A549 (cell line): ENCODE data around the gene B3GALNT2. TPM values are rescaled to one million over a fixed set of nuclear protein-coding genes. Genes with fewer than 3 reads are reported as not detected.

Experiments
- ATAC-seq, 2 experiments: fragments of 200-7000 bp in 1 of 2; fragments of >200 bp in 1 of 2; cut with Nextera tagmentation in 1 of 2; cut with Tn5 transposase in 1 of 2; 3 replicates each; pipeline versions ENCODE4 v1.8.0 to v1.9.1; 2018 to 2020; ENCODE audit warnings: mild to moderate bottlenecking in 1 of 2, moderate library complexity in 1 of 2
- CTCF ChIA-PET: fragments of 300-600 bp; sonication (Branson Sonifier 250); formaldehyde crosslinking; extraction: SDS; loops from one replicate; lab custom pipeline; 2021; ENCODE audit warnings: antibody characterized with exemption, inconsistent platforms; lab: Yijun Ruan, JAX
- POLR2A ChIA-PET: fragments of 350-600 bp; formaldehyde crosslinking; extraction: SDS; loops from one replicate; lab custom pipeline; 2021; ENCODE audit warnings: antibody characterized with exemption, inconsistent platforms; lab: Yijun Ruan, JAX
- DNase-seq, 2 experiments: peaks; one replicate each; pipeline versions ENCODE4 v3.0.0 to v3.0.0-alpha.2; 2011 to 2016; ENCODE audit warnings: low read depth in 1 of 2, low spot score in 1 of 2
- FAIRE-seq: peaks from 2 replicates; lab custom pipeline; 2011; peaks lifted over from hg19 to GRCh38; lab: Jason Lieb, UNC
- H3K27ac ChIP-seq, 2 experiments: fragments of >200 bp; sonication (Bioruptor Twin); formaldehyde crosslinking; 3 replicates each; pipeline ENCODE4 v1.5.1; 2016 to 2017
- H3K4me1 ChIP-seq: fragments of >200 bp; sonication (Bioruptor Twin); formaldehyde crosslinking; 3 replicates; pipeline ENCODE4 v1.6.1; 2016
- H3K4me2 ChIP-seq: fragments of >200 bp; sonication (Bioruptor Twin); formaldehyde crosslinking; 3 replicates; pipeline ENCODE4 v1.6.1; 2016
- H3K4me3 ChIP-seq: fragments of >200 bp; sonication (Bioruptor Twin); formaldehyde crosslinking; 3 replicates; pipeline ENCODE4 v1.5.1; 2016
- H3K9me3 ChIP-seq: fragments of >200 bp; sonication (Bioruptor Twin); formaldehyde crosslinking; 3 replicates; pipeline ENCODE4 v1.6.1; 2016
- CBX2 ChIP-seq: fragments of 200-600 bp; sonication (generic); IDR thresholded peaks from 2 replicates; pipeline ENCODE4 v1.6.1; 2016; ENCODE audit warnings: low read depth, mild to moderate bottlenecking, borderline replicate concordance
- CEBPB ChIP-seq, 2 experiments: fragments of >200 bp in 1 of 2; sonication (Bioruptor Twin) in 1 of 2; formaldehyde crosslinking in 1 of 2; IDR thresholded peaks; 2 replicates each; pipeline ENCODE4 v1.6.1; 2012 to 2016
- EHMT2 ChIP-seq: fragments of 200-600 bp; sonication (generic); IDR thresholded peaks from 2 replicates; pipeline ENCODE4 v1.6.1; 2016; ENCODE audit warnings: antibody characterized with exemption, low read depth, mild to moderate bottlenecking, moderate library complexity
- EP300 ChIP-seq, 2 experiments: fragments of >200 bp; sonication (Bioruptor Twin); formaldehyde crosslinking; IDR thresholded peaks; 2 replicates in 1 of 2; 3 replicates in 1 of 2; pipeline ENCODE4 v1.6.1; 2016 to 2017
- ESRRA ChIP-seq: fragments of 150-350 bp; IDR thresholded peaks from 2 replicates; pipeline ENCODE4 v1.6.1; 2014; ENCODE audit warnings: mild to moderate bottlenecking, low read length, borderline replicate concordance
- FOSB ChIP-seq: fragments of 250-450 bp; sonication (Bioruptor Pico); IDR thresholded peaks from 2 replicates; pipeline ENCODE4 v1.5.0; 2020; ENCODE audit warnings: mild to moderate bottlenecking, moderate library complexity
- FOSL2 ChIP-seq, 2 experiments: fragments of 450-650 bp in 1 of 2; fragments of >200 bp in 1 of 2; sonication (Bioruptor Twin) in 1 of 2; formaldehyde crosslinking; IDR thresholded peaks; 2 replicates each; pipeline versions ENCODE4 v1.5.0 to v1.6.1; 2016 to 2020; ENCODE audit warnings: mild to moderate bottlenecking in 1 of 2, moderate library complexity in 1 of 2
- GATA3 ChIP-seq: IDR thresholded peaks from 2 replicates; pipeline ENCODE4 v1.6.1; 2012; ENCODE audit warnings: borderline replicate concordance
- KDM5A ChIP-seq: fragments of 200-600 bp; sonication (generic); IDR thresholded peaks from 2 replicates; pipeline ENCODE4 v1.6.1; 2016; ENCODE audit warnings: antibody characterized with exemption, mild to moderate bottlenecking
- NFE2L2 ChIP-seq: fragments of 150-350 bp; conservative IDR thresholded peaks from 2 replicates; pipeline ENCODE4 v1.6.1; 2014; ENCODE audit warnings: low read length
- PHF8 ChIP-seq: fragments of 200-600 bp; sonication (generic); IDR thresholded peaks from 2 replicates; pipeline ENCODE4 v1.6.1; 2016; ENCODE audit warnings: low read depth, mild to moderate bottlenecking, antibody characterized with exemption, moderate library complexity, borderline replicate concordance
- RAD21 ChIP-seq, 2 experiments: fragments of >200 bp in 1 of 2; sonication (Bioruptor Twin) in 1 of 2; formaldehyde crosslinking in 1 of 2; IDR thresholded peaks in 1 of 2; conservative IDR thresholded peaks in 1 of 2; 2 replicates in 1 of 2; 3 replicates in 1 of 2; pipeline ENCODE4 v1.6.1; 2012 to 2018; ENCODE audit warnings: inconsistent platforms in 1 of 2
- RARB ChIP-seq: fragments of 250-450 bp; sonication (Bioruptor Pico); IDR thresholded peaks from 2 replicates; pipeline ENCODE4 v1.8.0; 2021; ENCODE audit warnings: mild to moderate bottlenecking, moderate library complexity
- SMC3 ChIP-seq: fragments of >200 bp; sonication (Bioruptor Twin); formaldehyde crosslinking; IDR thresholded peaks from 3 replicates; pipeline ENCODE4 v1.6.1; 2018; ENCODE audit warnings: inconsistent platforms
- SREBF2 ChIP-seq: fragments of 450-650 bp; IDR thresholded peaks from 2 replicates; pipeline ENCODE4 v1.6.1; 2014; ENCODE audit warnings: mild to moderate bottlenecking, moderate library complexity
- TP53 ChIP-seq: fragments of 250-450 bp; sonication (Bioruptor Pico); IDR thresholded peaks from 2 replicates; pipeline ENCODE4 v1.5.0; 2021; ENCODE audit warnings: mild to moderate bottlenecking, moderate library complexity
- ZC3H11A ChIP-seq: fragments of 450-650 bp; IDR thresholded peaks from 2 replicates; pipeline ENCODE4 v1.6.1; 2014; ENCODE audit warnings: antibody characterized with exemption, mild to moderate bottlenecking
- WGBS: methylation state at CpG from one replicate; pipeline ENCODE4 v1.1.6; 2017; ENCODE audit errors: missing lambda C conversion rate; 5-methylcytosine and 5-hydroxymethylcytosine counted together
- polyA plus RNA-seq, 4 experiments: library from polyadenylated mRNA; depleted of rRNA in 3 of 4; stranded (reverse); fragments of >200 nt; fragmentation: RNase III in 1 of 4; extraction: RNeasy Plus Mini Kit Qiagen cat#74134 plus additional on column Dnase treatment in 1 of 4; gene quantifications; 2 replicates in 3 of 4; 3 replicates in 1 of 4; pipeline ENCODE4 v1.2.3, GENCODE V29; 2011 to 2017
- TF ChIP-seq, protein P1 (sequence below): fragments of >200 bp; sonication (Bioruptor Twin); formaldehyde crosslinking; IDR thresholded peaks from 3 replicates; pipeline ENCODE4 v1.6.1; 2016
- TF ChIP-seq, protein P2 (sequence below): IDR thresholded peaks from 2 replicates; pipeline ENCODE4 v1.6.1; 2012
- TF ChIP-seq, protein P3 (sequence below): fragments of 250-450 bp; sonication (Bioruptor Pico); IDR thresholded peaks from 2 replicates; pipeline ENCODE4 v1.5.0; 2020; ENCODE audit warnings: low read depth, mild to moderate bottlenecking, moderate library complexity
- TF ChIP-seq, protein P4 (sequence below): fragments of 450-650 bp; IDR thresholded peaks from 2 replicates; pipeline ENCODE4 v1.6.1; 2014; ENCODE audit warnings: antibody characterized with exemption
- TF ChIP-seq, protein P5 (sequence below): fragments of >200 bp; sonication (Bioruptor Twin); formaldehyde crosslinking; IDR thresholded peaks from 3 replicates; pipeline ENCODE4 v1.5.1; 2016
- TF ChIP-seq, protein P6 (sequence below): fragments of >200 bp; sonication (Bioruptor Twin); formaldehyde crosslinking; IDR thresholded peaks from 2 replicates; pipeline ENCODE4 v1.6.1; 2016

The B3GALNT2 gene
- polyA plus RNA-seq, 2 of the 4 experiments (the other 2 are of a cell fraction) = 17.3 to 39.6 TPM

DNA sequence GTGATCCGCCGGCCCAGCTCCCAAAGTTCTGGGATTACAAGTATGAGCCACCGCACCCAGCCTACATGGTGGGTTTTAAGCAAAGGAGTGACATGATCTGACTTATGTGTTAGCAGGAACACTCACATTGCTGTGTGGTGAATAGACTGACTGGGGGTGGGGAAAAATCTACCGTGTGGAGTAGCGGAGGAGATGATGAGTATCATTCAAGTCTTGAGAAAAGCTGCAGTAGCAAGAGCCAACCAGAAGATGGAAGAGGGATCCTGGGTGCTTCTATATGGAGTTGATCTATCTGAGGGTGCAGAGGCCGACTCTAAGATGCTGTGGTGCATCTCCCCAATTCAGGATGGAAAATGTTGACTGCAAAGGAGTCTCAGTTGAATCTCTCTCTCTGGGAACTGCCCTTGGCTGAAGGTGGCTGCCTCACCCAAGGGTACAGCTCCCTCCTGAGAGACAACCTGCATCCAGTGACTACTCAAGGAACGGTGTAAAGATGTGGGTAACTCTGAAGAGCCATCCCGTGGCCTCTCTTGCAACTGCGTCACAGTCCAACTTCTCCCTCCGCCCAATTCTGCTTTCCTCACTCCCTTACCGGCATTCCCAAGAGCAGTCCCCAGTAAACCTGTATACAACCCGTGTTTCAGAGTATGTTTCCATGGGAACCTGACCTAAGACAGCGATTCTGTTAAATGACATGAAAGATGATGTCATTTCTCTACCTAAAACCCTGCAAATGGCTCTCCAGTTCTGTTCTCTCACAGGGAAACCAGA lies 7.4 kb upstream of the B3GALNT2 start:
- DNase-seq (peak in 1 of 2 experiments; percentile 47), ATAC-seq (peak; percentile 81 to 87), FAIRE-seq (no peak)
- no peak for TF ChIP-seq CEBPB (IDR thresholded peaks at IDR 0.05)
- TF ChIP-seq, protein P1, sequence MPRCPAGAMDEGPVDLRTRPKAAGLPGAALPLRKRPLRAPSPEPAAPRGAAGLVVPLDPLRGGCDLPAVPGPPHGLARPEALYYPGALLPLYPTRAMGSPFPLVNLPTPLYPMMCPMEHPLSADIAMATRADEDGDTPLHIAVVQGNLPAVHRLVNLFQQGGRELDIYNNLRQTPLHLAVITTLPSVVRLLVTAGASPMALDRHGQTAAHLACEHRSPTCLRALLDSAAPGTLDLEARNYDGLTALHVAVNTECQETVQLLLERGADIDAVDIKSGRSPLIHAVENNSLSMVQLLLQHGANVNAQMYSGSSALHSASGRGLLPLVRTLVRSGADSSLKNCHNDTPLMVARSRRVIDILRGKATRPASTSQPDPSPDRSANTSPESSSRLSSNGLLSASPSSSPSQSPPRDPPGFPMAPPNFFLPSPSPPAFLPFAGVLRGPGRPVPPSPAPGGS = no peak
- TF ChIP-seq SREBF2 = no peak
- TF ChIP-seq TP53 (CRISPR knock-in tag) = no peak
- no peak for TF ChIP-seq GATA3
- TF ChIP-seq RARB (CRISPR knock-in tag) = no peak
- no peak for TF ChIP-seq EHMT2
- TF ChIP-seq SMC3 = no peak
- TF ChIP-seq, protein P2, sequence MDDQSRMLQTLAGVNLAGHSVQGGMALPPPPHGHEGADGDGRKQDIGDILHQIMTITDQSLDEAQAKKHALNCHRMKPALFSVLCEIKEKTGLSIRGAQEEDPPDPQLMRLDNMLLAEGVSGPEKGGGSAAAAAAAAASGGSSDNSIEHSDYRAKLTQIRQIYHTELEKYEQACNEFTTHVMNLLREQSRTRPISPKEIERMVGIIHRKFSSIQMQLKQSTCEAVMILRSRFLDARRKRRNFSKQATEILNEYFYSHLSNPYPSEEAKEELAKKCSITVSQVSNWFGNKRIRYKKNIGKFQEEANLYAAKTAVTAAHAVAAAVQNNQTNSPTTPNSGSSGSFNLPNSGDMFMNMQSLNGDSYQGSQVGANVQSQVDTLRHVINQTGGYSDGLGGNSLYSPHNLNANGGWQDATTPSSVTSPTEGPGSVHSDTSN = no peak
- no peak for TF ChIP-seq ESRRA
- no peak for TF ChIP-seq NFE2L2
- no peak; a peak in 1 of 5 replicates for TF ChIP-seq RAD21 (conservative IDR thresholded peaks at IDR 0.05 in 1 of 2, IDR thresholded peaks at IDR 0.05 in 1 of 2)
- no peak for TF ChIP-seq KDM5A
- no peak for TF ChIP-seq FOSB (CRISPR knock-in tag)
- TF ChIP-seq FOSL2 (IDR thresholded peaks at IDR 0.05) = no peak
- TF ChIP-seq FOSL2 (CRISPR knock-in tag; IDR thresholded peaks at IDR 0.05) = no peak
- TF ChIP-seq, protein P3, sequence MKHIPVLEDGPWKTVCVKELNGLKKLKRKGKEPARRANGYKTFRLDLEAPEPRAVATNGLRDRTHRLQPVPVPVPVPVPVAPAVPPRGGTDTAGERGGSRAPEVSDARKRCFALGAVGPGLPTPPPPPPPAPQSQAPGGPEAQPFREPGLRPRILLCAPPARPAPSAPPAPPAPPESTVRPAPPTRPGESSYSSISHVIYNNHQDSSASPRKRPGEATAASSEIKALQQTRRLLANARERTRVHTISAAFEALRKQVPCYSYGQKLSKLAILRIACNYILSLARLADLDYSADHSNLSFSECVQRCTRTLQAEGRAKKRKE (CRISPR knock-in tag) = no peak
- TF ChIP-seq ZC3H11A = no peak
- TF ChIP-seq CBX2 = no peak
- ChIA-PET POLR2A (no interaction called here), CTCF (interaction anchor here (1.0 to 2.3 kb wide), 4 partner anchors 15 to 460 kb away, joined by 3 to 9 read pairs (median 6); no protein-coding TSS in a partner anchor)
- Histone ChIP-seq H3K4me1 (no peaks in the 10 kb centered on the region), H3K27ac (no peak overlapping the region), H3K4me2 (no peak overlapping the region), H3K4me3 (no peak overlapping the region), H3K9me3 (no peaks in the 10 kb centered on the region)
- 66% methylated on average over 13 of the region's 13 CpGs for whole genome bisulfite sequencing

DNA sequence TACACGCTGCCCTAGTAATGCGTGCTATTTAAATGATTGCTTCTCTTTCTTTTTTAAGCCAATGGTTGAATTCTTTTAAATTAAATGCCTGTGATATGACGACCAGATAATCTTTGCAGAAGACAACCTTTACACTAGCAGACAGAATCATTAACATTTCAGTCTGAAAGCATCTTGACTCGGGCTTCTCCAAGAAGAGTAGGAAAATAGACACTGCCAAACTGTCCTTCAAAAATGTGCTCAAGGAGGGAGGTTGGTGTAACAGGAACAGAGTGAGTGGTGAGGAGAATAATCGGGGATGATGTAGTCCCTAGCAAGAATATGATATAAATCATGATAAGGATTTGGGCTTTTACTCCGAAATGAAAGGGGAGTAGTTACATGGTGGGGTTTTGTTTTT lies 6.6 kb upstream of the B3GALNT2 start:
- ChIA-PET POLR2A (no interaction called here), CTCF (interaction anchor here (1.0 to 2.3 kb wide), 3 partner anchors 14 to 461 kb away, joined by 3 to 9 read pairs (median 5); no protein-coding TSS in a partner anchor)
- Histone ChIP-seq H3K4me3 (no peak overlapping the region), H3K9me3 (no peaks in the 10 kb centered on the region), H3K27ac (no peak overlapping the region), H3K4me1 (peaks cover 7% of the 10 kb centered on the region; the same call in 2 of the 3 replicates), H3K4me2 (no peak overlapping the region)
- DNase-seq (no peak), FAIRE-seq (no peak), ATAC-seq (no peak)
- 77% methylated on average over 6 of the region's 6 CpGs for WGBS
- TF ChIP-seq, protein P4, sequence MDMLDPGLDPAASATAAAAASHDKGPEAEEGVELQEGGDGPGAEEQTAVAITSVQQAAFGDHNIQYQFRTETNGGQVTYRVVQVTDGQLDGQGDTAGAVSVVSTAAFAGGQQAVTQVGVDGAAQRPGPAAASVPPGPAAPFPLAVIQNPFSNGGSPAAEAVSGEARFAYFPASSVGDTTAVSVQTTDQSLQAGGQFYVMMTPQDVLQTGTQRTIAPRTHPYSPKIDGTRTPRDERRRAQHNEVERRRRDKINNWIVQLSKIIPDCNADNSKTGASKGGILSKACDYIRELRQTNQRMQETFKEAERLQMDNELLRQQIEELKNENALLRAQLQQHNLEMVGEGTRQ = no peak
- TF ChIP-seq PHF8 (no peak), EP300 (IDR thresholded peaks at IDR 0.05) (no peak)
- TF ChIP-seq, protein P5, sequence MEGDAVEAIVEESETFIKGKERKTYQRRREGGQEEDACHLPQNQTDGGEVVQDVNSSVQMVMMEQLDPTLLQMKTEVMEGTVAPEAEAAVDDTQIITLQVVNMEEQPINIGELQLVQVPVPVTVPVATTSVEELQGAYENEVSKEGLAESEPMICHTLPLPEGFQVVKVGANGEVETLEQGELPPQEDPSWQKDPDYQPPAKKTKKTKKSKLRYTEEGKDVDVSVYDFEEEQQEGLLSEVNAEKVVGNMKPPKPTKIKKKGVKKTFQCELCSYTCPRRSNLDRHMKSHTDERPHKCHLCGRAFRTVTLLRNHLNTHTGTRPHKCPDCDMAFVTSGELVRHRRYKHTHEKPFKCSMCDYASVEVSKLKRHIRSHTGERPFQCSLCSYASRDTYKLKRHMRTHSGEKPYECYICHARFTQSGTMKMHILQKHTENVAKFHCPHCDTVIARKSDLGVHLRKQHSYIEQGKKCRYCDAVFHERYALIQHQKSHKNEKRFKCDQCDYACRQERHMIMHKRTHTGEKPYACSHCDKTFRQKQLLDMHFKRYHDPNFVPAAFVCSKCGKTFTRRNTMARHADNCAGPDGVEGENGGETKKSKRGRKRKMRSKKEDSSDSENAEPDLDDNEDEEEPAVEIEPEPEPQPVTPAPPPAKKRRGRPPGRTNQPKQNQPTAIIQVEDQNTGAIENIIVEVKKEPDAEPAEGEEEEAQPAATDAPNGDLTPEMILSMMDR = no peak
- TF ChIP-seq, protein P6, sequence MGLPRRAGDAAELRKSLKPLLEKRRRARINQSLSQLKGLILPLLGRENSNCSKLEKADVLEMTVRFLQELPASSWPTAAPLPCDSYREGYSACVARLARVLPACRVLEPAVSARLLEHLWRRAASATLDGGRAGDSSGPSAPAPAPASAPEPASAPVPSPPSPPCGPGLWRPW = no peak
